ENCODE measurements around the gene MREG.

MREG gene

GRCh38 chr2:216021768-216022565 is 8.6 kb upstream of the MREG start:
- Histone ChIP-seq H3K27ac (no peak overlapping the region), H3K4me1 (ENCODE audit: low read depth, poor library complexity, severe bottlenecking) (peaks cover 32% of the 10 kb centered on the region), H3K27me3 (ENCODE audit: insufficient read depth, low read depth) (no peaks in the 10 kb centered on the region), H4K20me1 (ENCODE audit: insufficient read depth) (no peaks in the 10 kb centered on the region), H3K4me3 (IDR thresholded peaks at IDR 0.05; ENCODE audit: insufficient read depth, low read depth, low read length) (no peak overlapping the region), H3K4me2 (no peak overlapping the region), H3K36me3 (ENCODE audit: insufficient read depth) (no peaks in the 10 kb centered on the region), H2AFZ (ENCODE audit: low read depth) (no peak overlapping the region), H3K9ac (no peak overlapping the region), H3K79me2 (ENCODE audit: insufficient read depth, low read depth) (no peaks in the 10 kb centered on the region)
- no peak for TF ChIP-seq CTCF (conservative IDR thresholded peaks at IDR 0.05; ENCODE audit: low read depth, low read length)

- Histone ChIP-seq H4K20me1 (ENCODE audit: insufficient read depth) (no peaks in the 10 kb centered on the region), H3K79me2 (ENCODE audit: insufficient read depth, low read depth) (no peaks in the 10 kb centered on the region), H3K27me3 (ENCODE audit: insufficient read depth, low read depth) (no peaks in the 10 kb centered on the region), H3K4me3 (IDR thresholded peaks at IDR 0.05; ENCODE audit: insufficient read depth, low read depth, low read length) (no peak overlapping the region), H3K36me3 (ENCODE audit: insufficient read depth) (no peaks in the 10 kb centered on the region), H3K27ac (no peak overlapping the region), H3K4me2 (no peak overlapping the region), H2AFZ (ENCODE audit: low read depth) (no peak overlapping the region), H3K4me1 (ENCODE audit: low read depth, poor library complexity, severe bottlenecking) (peaks cover 62% of the 10 kb centered on the region), H3K9ac (no peak overlapping the region)
- no peak for TF ChIP-seq CTCF (conservative IDR thresholded peaks at IDR 0.05; ENCODE audit: low read depth, low read length)
These were observed 5.4 kb upstream of the MREG start for GRCh38 chr2:216018709-216019108.

GRCh38 chr2:216017365-216017764 is 4.0 kb upstream of the MREG start:
- Histone ChIP-seq H3K4me1 (ENCODE audit: low read depth, poor library complexity, severe bottlenecking) (peaks cover 54% of the 10 kb centered on the region), H3K4me2 (peak overlapping the region; percentile 98), H3K27me3 (ENCODE audit: insufficient read depth, low read depth) (no peaks in the 10 kb centered on the region), H3K36me3 (ENCODE audit: insufficient read depth) (no peaks in the 10 kb centered on the region), H4K20me1 (ENCODE audit: insufficient read depth) (no peaks in the 10 kb centered on the region), H2AFZ (ENCODE audit: low read depth) (peak overlapping the region; percentile 48), H3K9ac (peak overlapping the region; percentile 63), H3K79me2 (ENCODE audit: insufficient read depth, low read depth) (peaks cover 7% of the 10 kb centered on the region; the same call in 1 of the 2 replicates), H3K4me3 (IDR thresholded peaks at IDR 0.05; ENCODE audit: insufficient read depth, low read depth, low read length) (peak overlapping the region; percentile 10), H3K27ac (peak overlapping the region; percentile 96)
- TF ChIP-seq CTCF (conservative IDR thresholded peaks at IDR 0.05; ENCODE audit: low read depth, low read length) = no peak

GRCh38 chr2:216016581-216016980 is 3.2 kb upstream of the MREG start:
- Histone ChIP-seq H3K4me1 (ENCODE audit: low read depth, poor library complexity, severe bottlenecking) (peaks cover 62% of the 10 kb centered on the region), H3K27ac (peak overlapping the region; percentile 96), H3K36me3 (ENCODE audit: insufficient read depth) (no peaks in the 10 kb centered on the region), H3K79me2 (ENCODE audit: insufficient read depth, low read depth) (peaks cover 15% of the 10 kb centered on the region), H2AFZ (ENCODE audit: low read depth) (peak overlapping the region; percentile 48), H3K9ac (peak overlapping the region; percentile 63), H3K27me3 (ENCODE audit: insufficient read depth, low read depth) (no peaks in the 10 kb centered on the region), H3K4me2 (peak overlapping the region; percentile 98), H3K4me3 (IDR thresholded peaks at IDR 0.05; ENCODE audit: insufficient read depth, low read depth, low read length) (peak overlapping the region; percentile 10), H4K20me1 (ENCODE audit: insufficient read depth) (no peaks in the 10 kb centered on the region)
- TF ChIP-seq CTCF (conservative IDR thresholded peaks at IDR 0.05; ENCODE audit: low read depth, low read length) = no peak

Measured in KMS-11 (cell line).